GM21786 (cell line): ENCODE data around the gene PAX5.
A peak's percentile ranks its signal among the peaks of the same experiment; 100 is the strongest.

Experiments
- ATAC-seq: cut with Tn5 transposase; IDR thresholded peaks from one replicate; pipeline ENCODE4 v1.9.1; 2021; ENCODE audit not compliant: unreplicated experiment

The PAX5 gene

DNA sequence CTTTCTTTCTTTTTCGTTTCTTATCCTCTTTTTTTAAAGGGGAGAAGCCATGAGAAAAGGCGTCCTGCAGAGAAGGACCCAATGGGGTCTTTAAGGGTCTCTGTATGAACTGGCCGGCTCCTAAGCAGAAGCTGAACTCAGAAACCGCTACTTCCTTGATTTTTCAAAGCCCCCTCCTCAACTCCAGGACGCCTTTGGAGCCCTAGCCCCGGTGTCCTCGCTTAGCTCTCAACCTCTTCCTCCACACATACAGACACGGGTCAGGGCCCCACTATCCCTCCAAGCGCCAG, 8.3 kb downstream of the PAX5 start:
- ATAC-seq: no peak

DNA sequence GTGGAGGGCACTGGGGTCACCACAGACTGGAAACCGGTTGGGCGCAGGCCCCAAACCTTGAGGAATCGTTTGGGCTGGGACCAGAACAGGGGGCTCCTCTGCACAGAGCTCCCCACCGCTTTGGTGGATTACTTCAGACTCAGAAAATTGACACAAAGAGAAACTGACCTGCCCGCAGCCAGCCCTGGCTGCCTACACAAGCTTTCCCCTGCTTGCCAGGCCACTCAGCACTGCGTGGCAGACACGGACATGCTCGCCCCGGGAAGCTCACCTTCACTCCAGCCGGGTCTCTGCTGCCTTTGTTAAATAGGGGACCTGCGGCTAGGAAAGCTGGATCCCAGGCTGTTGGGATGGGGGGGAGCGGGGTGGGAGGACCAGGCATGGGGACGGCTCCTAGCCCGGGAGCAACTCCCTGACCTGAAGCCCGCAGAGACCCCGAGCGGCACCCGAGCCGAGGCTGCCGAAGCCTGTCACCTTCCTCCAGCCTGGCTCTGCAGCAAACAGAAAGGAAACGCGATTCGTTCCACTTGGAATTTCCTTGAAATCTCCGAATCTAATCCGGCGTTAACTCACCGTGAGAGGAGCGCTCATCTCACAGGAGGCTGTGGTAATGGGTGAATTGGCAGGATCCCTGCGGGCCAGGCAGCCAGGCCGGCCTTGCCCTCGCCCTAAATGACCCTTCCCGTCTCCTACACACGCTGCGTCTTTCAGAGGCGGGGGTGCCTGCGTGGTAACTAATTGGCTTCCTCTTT, 8.8 kb downstream of the PAX5 start:
- ATAC-seq: no peak

DNA sequence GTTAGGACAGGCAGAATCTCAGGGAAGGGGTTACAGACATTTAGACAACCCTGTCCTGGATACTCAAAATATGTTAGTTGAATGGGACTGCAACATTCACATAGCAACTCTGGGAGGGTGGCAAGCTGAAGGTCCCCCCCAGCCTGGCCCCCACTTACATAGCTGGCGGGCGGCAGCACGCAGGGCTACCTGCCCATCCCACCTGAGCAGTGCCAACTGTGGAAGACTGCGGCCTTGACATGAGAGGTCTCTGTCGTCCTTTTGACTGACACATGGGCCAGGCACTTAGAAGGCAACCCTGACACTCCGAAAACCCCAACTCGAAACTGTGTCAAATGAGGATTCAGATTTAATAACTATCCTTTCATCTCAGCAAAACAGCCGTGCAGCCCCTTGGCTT, 16.5 kb downstream of the PAX5 start:
- no peak for ATAC-seq

DNA sequence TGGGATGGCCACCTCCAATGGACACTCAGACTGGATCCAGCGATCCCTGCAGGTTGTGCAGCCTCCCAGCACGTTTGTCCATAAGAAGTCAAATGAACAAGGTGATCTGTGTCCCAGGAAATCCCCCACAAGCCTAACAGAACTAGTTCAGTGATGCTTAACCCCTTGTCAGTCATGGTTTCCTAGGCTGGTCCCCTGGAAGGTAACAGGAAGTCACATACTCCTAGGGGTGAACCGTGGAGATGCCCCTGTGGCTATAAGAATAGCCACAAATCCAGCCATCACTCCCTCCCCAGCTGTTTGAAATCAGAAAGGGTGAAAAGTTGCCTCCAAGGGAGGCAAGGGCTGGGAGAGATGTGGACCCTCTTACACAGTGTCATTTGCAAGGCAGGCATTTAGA, 22.5 kb downstream of the PAX5 start:
- no peak for ATAC-seq

DNA sequence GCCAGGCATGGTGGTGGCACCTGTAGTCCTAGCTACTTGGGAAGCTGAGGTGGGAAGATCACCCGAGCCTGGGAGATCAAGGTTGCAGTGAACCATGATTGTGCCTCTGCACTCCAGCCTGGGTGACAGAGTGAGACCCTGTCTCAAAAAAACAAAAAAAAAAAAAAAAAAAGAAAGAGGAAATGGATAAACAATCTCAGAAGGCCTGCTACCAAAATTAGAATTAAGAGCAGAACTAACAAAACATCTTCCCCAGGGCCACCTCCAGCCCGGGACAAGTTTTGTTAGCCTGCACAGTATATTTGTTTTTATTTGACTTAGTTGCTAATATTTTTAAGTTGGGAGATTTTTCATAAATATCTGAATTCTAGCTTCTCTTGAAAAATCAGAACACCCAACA, 23.1 kb downstream of the PAX5 start:
- ATAC-seq: no peak

DNA sequence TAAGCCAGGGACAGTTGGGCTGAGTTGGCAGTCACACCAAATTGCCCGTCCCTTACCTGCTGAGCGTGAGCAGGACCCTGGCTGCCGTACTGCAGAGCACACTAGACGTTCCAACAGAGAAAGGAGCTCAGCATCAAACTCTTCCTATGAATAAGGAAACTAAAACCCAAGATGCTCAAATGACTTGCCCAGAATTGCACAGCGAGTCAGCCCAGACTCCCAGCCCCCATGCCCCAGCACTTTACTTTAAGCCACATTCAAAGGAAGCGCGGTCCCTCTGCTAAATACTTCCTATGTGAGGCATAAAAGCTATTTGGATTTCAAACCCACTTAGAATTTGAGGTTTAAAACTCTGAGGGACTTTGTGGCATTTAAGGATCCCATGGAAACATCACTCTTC, 23.9 kb downstream of the PAX5 start:
- no peak for ATAC-seq

DNA sequence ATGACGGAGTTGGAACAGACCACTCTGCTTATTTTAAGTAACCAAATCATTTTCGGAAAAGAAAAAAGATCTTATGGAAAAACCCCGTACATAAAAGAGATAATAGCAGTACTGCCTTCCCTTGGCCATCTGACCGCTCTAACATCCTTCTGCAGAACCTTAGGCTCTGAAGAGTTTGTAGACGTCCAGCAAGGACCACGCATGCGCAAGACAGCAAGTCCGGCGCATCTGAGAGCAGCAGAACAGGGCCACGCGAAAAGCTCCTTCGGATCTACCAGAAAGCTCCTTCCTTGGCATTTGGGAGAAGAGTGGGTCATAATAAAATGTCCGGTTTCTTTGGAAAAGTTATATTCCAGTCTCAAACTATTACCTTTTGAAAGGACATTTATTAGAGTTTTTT, 26.8 kb downstream of the PAX5 start:
- ATAC-seq: no peak

DNA sequence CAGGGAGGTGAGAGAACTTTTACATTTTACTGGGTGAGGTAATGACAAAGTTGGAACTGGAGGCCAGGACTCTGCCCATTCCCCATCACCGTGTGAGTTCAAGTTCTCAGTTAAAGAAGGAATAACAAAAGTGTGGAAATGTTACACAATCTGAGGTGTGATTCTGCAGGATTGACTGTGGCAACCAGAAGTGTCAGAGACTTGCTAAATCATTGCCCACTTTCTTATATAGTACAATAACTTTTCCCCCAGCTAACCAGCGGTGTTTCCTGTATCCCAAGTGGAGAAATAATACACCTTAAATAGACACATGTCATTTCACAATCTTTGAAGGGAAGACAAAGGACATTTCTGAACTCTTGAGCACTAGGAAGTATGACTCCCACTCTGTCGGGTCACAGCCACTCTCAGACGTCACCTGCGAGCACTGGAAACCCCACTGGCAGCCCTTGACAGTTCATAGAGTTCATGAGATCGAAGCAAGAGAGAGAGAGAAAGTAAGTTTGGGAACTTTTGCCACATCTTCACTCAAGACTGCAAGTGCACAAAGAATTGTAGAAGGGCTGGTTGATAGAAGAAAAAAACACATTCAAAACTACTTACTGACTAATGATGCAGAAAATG, 28.4 kb downstream of the PAX5 start:
- no peak for ATAC-seq

DNA sequence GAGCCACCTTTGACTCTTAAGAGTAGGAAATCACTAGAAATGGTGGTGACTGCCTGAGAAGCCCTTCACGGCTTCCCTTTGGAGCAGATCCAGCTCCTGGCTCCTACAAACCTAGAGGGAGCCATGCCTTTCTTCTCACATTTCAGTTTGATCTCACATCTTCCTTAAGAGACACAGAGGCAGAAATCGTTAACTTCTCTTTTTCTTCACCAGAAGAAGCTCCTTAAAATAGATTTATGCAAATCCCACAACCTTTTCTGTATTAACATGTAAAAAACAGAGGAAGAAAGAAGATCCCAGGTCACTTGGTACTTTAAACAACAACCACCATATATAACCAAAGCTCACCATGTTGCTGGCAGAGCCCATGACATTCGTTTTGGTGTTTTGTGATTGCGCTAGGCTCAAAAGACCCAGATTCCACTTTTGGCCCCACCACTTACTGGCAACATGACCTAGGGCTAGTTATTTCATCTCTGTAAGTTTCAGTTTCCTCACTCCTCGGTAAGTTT, 29.6 kb downstream of the PAX5 start:
- ATAC-seq: no peak

DNA sequence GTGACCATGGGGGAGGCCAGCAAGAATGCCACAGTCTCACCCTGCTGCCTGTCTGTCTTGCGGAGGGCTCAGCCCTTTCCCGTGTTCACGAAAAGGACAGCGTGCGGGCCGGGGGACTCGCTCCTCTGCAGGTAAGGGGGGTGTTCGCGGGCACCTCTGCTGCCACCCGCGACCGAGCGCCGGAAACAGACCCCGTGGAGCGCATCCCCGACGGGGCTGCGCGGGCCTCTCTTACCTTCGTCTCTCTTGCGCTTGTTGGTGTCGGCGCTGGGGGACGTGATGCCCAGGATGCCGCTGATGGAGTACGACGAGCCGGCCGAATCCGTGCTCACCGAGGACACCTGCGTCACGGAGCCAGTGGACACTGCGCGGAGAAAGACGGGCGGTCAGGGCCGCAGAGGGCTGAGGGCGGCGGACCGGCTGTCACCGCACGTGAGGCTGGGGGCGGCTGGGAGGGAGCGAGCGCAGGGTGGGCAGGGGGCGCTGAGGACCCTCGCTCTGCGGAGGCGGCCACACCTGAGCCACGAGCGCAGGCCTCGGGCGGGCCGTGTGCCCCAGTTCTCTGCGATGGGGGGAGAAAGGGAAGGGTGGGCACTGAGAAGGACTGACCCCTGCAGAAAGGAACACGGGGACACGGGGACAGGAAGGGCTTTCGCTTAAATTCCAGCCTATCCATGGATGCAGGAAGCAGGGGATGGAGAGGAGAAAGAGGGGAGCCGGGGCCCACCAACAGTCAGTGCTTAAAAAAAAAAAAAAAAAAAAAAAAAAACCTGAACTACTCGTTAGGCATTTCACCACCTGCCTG, 31.5 kb downstream of the PAX5 start:
- ATAC-seq: no peak

DNA sequence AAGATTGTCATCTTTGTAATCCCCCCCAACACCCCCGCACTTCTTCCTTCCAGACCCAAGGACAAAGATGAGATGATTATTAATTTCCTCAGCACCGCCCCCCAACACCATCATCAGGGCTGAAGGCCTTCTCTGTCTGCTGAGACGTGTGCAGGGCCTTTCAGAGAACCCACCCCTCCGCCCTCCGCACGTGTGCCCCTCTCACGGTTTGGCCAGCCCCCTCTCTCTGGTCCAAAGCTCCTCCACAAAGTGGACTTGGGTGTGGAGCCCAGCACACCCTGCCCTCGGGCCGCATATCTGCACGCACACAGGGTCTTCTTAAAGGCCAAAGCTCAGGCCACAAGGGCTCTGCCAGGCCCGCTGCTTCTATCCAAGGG, 32.0 kb downstream of the PAX5 start:
- no peak for ATAC-seq

DNA sequence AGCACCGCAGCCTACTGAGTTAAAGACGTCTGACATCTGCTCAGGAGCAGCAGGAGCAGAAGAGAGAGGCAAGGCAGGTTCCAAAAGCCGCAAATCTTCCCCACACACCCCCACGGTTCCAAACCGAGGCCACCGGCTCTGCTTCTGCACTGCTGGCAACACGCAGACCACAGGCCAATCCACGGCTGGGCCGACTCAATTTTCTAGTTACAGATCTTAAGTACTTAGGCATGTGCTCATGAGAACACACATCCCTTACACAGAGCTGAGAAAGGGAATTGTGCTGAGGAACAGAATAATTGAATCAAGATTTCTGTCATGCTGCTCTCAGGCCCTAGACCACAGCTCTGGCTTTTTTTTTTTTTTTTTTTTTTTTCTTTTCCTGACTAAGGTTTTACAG, 32.6 kb downstream of the PAX5 start:
- ATAC-seq: no peak

DNA sequence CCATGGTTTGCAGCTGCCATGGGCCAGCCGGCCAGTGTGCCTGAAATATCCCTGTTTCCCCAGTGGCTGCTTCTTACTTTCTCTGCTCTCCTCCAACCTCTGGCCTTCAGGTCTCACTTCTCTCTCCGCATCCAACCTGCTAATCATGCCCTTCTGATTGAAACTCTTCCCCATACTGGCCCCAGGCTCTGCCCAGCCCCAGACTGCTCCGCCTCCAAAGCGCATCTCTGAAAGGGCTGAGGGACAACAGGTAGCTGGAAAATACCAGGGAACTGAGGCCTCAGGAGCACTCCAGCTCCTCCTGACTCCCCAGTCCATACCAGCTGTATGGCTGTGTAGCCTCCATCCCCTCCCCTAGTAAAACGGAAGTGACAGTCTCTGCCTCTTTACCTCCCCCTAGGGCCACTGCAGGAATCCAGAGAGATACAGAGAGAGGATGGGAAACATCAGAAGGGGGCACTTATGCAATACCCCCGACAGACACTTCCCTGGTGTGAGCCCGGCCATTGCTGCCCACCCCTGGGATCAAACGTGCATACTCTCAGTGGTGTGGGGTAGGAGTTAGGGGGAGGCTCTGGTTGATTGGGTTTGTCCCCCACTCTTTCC, 34.2 kb downstream of the PAX5 start:
- ATAC-seq: peak; percentile 34

DNA sequence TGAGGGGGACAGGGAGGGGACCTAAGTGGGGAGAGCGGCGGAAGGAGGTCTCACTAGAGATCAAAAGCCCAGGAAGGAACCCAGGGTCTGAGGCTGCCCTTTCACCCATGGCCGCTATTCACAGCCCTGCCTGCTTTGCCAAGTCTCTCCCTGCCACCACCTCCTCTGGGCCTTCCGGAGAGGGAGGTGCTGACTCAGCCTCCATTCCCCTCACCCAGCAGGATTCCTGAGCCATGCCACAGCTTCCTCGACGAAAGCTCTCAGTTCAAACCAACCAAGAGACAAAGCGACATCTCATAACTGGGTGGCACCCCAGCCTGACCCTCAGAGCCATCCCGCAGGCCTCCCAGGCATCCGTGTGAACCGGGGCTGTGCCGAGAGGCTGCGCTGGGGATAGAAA, 36.7 kb downstream of the PAX5 start:
- no peak for ATAC-seq

DNA sequence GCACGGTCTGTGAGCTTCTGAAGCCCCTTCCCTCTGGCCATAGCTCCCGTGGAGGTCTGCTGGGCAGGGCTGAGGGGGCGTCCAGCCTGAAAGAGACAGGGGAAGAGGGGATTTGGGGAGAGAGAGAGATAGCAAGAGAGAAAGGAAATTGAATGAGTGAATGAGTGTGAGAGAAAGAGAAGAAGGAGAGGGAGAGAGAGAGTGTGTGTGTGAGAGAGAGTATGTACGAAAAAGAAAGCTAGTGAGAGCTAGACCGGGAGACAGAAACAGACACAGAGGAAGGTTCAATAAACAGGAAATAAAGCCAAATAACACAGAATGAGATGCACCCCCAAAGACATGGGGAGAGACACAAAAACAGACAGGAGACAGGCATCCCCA, 37.4 kb downstream of the PAX5 start:
- no peak for ATAC-seq

DNA sequence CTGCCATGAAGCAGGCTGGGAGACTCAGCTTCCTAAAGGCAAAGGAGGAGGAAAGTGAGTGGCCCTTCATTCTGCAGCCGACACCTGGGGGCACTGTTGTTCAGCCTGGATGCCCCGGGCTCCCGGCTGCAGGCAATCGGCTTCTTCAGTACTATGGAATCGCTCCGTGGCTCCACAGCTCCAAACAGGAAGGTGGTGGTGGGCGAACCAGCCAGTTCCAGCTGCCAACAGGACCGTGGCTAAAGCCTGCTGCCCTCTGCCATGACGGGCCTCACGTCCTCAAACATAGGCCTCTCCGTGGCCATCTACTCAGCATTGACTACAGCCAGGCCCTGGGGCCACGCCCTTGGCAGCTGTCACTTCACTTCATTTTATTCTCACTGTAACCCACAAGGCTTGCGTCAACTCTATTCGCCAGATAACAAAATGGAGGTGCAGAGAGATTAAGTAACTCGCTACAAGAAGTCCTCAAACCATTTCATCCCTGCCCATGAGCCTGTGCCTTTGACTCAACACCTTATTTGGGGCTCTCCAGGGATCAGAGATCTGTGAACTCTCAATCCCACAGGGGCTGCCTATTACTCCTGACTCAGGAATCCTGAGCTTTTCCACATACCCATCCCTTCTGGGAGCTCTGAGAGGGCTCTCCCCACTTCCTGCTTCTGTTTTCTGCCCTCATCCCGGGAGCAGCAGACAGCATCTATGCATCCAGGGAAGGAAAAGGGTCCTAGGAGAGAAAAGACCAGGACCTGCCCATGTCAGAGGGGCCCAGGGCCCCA, 38.0 kb downstream of the PAX5 start:
- ATAC-seq: peak; percentile 19

DNA sequence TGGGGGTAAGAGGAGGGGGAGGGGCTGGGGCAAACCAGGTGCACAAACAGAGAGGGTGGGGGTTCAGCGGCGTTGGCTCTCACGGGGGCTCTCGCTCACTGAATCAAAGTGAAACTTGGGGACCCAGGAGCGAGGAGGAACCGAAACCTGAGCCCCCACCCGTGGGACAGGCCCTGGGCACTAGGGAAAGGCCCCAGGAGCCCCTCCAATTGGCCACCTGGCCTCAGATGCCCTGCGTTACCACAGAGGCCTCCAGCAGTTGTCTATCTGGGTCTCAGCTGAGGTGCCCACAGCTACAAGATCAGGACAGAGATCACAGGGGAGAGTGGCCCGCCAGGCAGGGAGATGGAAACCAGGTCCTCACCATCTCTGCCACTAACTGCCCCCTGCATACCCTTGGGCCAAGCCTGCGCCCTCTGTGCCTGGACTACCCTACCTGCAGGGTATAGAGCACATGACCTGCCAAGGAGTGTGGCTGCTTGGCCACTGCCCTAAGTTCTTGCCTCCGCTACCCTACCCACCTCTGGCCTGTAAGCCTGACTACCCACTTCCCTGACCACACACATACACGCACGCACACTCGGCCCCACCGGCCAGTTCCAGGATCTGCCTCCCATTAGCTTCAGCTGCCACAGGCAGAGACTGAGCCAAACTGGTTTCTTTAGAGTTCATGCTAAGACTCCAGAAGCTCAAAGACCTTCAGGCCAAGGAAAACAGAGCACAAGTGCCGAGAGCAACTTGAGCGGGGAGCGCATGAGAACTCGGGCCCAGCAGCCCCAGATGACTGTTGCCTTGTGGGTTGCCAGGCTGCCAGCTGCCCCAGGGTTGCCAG, 39.9 kb downstream of the PAX5 start:
- ATAC-seq: peak; percentile 67

DNA sequence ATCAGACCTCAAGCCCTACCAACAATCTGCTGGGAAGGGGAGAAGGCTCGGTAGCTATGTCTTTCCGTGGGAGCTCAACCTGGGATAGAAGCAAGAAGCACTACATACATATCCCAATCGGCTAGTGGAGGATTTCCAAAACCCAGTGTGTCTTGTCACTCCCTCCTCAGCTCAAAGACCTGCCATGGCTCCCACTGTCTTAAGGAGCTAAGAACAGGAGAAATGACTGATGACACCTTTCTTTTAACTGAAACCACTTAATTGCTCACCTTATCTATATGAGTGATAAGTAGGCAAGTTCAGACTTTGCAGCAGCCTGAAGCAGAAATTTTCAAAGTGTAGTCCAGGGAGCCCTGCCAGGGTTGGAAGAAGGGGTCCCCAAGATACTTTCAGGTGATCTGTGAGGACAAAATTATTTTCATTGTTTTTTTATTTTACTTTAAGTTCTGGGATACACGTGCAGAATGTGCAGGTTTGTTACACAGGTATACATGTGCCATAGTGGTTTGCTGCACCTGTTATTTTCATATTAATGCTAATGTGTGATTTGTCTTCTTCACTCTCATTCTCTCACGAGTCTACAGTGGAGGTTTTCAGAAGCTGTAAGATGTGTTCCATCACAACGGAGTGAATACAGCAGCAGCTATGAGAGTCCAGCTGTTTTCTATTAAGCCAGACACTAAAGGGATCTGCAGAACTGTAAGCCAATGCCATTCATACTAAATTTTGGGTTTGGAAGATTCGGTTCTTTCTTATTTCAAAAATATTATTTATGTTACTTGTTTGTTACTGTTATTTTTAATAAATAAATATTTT, 41.4 kb downstream of the PAX5 start:
- ATAC-seq: no peak

DNA sequence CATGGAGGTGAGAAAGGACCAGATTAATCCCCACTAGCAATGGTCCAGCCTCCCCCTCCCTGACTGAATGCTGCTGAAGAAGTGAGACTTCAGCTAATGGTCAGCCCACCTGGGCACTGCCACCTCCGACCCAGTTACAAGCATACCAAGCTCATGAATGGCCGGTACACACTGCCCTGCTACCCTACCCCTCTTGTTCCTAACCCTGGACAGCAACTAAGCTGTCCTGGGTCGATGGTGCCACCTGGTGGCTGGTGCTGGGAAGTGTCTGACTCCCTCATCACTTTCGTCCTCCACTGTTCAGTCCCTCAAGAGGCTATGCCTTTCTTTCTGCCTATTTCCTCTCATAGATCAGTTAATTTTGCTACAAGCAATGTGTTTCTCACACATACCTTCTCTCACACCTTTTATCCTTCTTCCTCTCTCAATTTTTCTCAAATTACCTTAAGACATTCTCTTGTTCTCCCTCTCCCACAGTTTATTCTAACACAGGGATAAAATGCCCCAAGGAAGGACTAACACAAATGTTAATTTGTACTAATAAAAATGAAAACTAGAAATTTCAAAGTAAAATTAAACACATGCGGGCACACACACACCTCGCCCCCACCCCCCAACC, 42.4 kb downstream of the PAX5 start:
- ATAC-seq: no peak
